HT-29 (cell line): Measurements from ENCODE around the gene TAL2. TPM values are rescaled to one million over a fixed set of nuclear protein-coding genes. Genes with fewer than 3 reads are reported as not detected.

ENCODE experiments used
- DNase-seq: peaks from one replicate; pipeline ENCODE4 v3.0.0-alpha.2; 2015; ENCODE audit warnings: low spot score
- total RNA-seq: library from RNA; depleted of rRNA; stranded (reverse); fragments of >200 nt; shearing (Covaris generic); gene quantifications from 2 replicates; pipeline ENCODE4 v1.2.3, GENCODE V29; 2014; rRNA removed

TAL2 gene
- not detected in 2 replicates for total RNA-seq

GRCh38 chr9:105662184-105663104 lies at the start of gene TAL2:
Gene TAL2, plus strand, starts transcription at chr9:105662457. Its CDS starts 40 bp downstream, at chr9:105662497.
- no peak for DNase-seq

DNA sequence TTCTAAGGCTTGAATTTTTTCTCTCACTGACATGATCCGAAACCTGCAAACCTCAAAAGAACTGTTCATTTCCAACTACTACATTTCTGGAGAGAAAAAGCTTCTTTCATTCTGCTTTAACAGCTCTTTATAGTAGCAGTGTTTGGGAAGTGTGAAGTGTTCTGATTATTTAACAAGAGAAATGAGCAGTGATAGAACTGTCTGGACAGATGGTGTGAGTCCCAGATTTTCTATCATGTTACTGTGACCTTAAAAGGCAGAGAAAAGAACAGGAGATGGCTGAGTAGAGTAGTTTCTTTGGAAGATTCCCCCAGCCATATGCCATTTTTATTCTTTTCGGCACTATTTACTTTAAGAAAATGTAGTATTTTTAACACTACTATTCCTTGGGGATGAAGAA lies 41.3 kb upstream of the TAL2 start:
- DNase-seq = no peak

DNA sequence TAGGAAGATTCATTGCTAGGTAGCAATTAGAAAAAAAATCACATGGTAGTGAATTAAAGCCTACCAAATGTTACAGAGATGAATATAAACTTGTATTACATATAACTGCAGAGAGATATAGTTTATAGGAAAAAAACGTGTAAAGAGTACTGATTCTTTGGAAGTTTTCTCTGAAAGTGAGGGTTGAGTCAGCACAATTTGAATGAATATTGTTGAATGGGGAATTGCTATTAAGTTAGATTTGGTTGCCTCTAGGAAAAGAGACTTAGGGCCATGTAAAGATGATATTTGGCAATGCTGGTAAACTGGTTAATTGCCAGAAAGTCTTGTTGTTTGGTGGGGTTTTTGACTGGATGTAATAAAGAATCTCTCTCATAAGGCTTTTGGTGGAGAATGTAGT lies 37.2 kb upstream of the TAL2 start:
- DNase-seq = no peak

GRCh38 chr9:105632807-105633206 lies 29.4 kb upstream of the TAL2 start:
- no peak for DNase-seq

GRCh38 chr9:105633411-105633810 lies 28.8 kb upstream of the TAL2 start:
- no peak for DNase-seq

- no peak for DNase-seq
Observed at GRCh38 chr9:105636331-105636730, 25.9 kb upstream of the TAL2 start.

GRCh38 chr9:105637787-105638395 lies 24.4 kb upstream of the TAL2 start:
- no peak for DNase-seq

GRCh38 chr9:105639936-105640335 lies 22.3 kb upstream of the TAL2 start:
- DNase-seq = no peak

DNA sequence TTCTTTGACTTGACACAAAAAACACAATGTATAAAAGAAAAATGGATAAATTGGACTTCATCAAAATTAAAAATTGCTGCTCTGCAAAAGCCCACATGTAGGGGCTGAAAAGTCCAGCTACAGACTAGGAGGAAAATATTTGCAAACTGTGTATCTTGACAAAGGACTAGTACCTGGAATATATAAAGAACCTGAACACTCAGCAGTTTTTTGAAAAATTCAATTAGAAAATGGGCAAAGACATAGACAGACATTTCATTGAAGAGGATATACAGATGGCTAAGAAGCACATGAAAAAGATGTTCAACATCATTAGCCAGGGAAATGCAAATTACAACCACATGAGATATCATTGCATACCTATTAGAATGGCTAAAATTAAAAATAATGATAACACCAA lies 18.5 kb upstream of the TAL2 start:
- no peak for DNase-seq

DNA sequence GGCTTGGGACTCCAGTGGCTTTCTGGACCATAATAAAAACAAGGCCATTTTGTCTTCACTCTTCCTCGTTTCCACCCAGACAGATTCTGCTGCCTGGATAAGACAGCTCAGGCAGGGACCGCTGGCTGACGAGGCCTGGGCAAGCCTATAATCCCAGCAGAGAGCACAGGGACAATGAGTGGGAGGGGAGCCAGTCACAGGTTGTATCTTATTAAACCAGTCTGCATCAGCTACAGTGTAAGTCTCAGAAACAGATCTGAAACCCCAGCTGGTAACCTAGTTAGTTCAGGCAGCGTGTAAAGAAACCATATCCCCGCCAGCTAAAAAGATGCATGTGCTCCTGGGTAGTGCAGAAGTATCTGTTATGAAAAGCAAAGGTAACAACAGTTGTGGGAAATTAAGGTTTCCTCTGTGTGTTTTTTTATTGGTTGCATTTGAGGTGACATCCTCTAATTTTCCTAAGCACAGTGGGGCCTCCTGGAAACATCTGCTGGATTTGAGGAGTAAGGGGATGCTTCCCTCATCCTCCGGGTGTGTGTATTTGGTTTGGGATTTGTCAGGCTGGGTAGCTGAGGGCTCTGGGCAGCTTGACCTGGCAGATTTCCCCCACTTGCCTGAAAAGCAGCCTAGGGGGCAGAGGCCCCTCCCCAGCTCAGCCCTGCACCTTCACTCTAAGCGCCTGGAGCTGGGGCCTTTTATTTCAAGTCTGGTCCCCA lies 15.2 kb upstream of the TAL2 start:
- no peak for DNase-seq

DNA sequence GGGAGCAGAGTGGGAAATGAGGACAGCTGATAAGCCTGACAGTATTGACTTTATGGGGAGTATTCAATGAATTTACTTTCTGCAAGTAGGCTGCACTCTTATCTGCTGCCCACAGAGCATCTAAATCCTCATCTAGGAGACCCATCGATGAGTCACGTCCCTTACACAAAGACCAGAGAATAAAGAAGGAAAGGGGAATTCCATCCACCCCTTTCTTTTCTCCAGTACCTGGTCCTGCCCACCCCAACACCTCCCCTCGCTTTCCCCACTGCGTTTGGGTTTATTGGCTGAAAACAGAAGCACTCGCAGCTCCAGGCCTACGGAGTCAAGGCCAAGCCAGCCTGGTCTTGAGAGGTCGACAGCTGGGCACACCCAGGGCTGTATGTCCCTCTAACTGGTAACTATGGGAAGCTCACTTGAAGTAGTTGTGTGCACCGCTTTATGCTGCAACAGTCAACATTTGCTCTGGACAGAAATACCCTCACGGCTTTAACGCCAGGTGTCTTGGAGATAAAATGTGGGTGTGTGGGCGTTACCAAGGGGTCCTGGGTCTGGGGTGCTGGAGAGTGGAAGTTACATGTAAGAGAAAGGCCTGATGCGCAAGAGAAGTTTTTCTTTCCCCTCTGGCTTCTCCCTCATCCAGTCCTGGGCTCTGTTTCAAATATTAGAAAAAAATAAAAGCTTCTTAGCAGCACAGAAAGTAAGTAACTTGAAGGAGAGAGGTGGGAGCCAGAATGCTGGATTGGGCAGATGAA lies 14.5 kb upstream of the TAL2 start:
- DNase-seq = no peak

- DNase-seq = no peak
Observed at GRCh38 chr9:105651806-105652205, 10.5 kb upstream of the TAL2 start.

DNA sequence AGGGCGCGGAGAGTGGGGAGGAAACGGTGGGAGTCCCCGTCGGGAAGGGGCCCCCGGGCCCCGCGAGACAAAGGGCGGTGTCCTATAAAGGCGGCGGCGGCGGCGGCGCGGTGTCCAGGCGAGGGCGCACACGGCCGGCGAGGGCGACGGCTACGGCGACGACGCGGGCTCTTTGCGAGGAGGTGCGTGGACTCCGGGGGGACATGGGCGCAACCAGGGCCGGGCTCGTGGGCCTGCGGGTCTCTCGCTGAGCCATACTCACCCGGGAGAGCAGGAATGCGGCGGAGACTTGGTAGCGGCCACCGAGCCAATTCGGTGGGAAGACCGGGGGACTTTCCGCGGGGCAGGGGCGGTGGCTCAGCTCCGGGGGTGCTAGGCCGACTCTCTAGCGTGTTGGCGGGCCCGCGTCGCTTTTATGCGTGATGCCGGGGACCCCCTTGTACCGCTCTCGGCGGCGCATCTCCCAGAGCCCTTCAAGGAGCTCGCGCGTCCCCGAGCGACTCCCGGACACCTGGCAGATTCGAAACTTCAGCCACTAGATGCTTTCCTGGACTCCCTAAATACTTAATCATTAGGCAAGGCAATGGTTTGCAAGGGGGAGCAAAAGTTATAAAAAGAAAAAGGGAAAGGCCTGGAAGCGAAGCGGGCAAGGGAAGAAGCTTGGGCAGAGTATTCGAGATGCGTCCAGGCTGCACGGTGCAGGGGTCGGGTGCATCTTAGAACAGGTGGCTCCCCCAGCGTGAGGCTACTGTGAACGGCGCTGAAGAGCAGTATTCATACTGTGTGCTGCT lies 5.9 kb upstream of the TAL2 start:
- DNase-seq = no peak

GRCh38 chr9:105658351-105658750 lies 3.9 kb upstream of the TAL2 start:
- DNase-seq = no peak

DNA sequence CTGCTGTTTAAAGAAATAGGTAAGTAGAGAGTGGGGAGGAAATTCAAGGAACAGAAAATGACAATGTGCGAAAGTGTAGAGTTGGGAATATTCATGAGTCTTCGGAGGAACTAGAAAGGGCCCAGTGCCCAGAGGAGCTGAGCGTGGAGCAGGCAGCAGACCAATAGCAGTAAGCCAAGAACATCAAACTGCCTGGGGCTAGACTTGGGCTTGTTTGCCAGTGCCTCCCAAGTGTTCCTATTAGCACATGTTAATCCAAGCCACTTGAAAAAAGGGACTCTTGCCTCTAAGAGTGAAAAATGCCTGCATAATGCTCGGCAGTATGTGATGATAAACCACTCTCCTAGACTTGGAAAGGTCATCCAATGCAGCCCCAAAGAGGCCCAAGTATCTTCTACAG lies 1.2 kb upstream of the TAL2 start:
- no peak for DNase-seq

DNA sequence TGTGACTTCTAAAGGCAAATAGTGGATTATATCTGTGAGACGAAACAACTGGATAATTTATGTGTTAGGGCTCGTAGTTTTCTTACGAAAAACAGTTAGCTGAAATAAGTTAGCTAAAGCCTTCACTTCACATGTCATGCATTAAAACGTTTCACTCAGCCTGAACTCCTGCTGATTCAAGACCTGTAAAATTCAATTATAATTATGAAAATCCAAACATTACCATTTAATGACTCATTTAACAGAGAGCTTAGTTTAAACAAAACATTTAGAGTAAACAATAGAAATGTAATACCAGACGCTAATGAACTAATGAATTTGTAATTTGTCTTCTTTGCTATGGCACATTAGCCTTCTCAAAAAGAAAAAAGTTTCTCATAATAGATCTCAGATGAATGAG lies 1.7 kb downstream of the TAL2 start:
- DNase-seq = no peak

GRCh38 chr9:105667867-105668266 lies 5.6 kb downstream of the TAL2 start:
- DNase-seq = no peak

- no peak for DNase-seq
Observed at GRCh38 chr9:105670315-105670714, 8.1 kb downstream of the TAL2 start.

- no peak for DNase-seq
Observed at GRCh38 chr9:105670775-105671174, 8.5 kb downstream of the TAL2 start.

GRCh38 chr9:105672711-105673234 lies 10.5 kb downstream of the TAL2 start:
- DNase-seq = peak; percentile 10
